Measurements from ENCODE around the gene INPP4B.

DNA sequence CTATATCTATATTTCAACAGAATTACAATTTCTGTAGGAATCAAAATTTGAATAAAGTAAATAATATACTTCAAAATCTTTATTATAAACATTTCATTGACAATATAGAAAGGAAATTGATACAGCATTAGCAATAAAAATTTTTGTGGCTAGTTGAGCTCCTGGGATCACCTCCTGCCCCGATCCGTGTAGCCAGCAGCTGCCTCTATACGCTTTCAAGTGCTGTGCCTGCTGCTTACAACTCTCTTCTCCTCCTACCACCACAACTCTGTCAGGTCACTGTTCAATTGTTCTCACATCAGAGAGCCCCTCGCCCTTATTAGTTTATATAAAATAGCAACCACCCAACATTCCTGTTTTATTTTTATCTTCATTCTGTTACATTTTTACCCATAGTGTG lies 27.6 kb downstream of the INPP4B start:
- TF ChIP-seq, protein P1, sequence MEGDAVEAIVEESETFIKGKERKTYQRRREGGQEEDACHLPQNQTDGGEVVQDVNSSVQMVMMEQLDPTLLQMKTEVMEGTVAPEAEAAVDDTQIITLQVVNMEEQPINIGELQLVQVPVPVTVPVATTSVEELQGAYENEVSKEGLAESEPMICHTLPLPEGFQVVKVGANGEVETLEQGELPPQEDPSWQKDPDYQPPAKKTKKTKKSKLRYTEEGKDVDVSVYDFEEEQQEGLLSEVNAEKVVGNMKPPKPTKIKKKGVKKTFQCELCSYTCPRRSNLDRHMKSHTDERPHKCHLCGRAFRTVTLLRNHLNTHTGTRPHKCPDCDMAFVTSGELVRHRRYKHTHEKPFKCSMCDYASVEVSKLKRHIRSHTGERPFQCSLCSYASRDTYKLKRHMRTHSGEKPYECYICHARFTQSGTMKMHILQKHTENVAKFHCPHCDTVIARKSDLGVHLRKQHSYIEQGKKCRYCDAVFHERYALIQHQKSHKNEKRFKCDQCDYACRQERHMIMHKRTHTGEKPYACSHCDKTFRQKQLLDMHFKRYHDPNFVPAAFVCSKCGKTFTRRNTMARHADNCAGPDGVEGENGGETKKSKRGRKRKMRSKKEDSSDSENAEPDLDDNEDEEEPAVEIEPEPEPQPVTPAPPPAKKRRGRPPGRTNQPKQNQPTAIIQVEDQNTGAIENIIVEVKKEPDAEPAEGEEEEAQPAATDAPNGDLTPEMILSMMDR (IDR thresholded peaks at IDR 0.05) = no peak
- TF ChIP-seq ZFX (IDR thresholded peaks at IDR 0.05; ENCODE audit: borderline replicate concordance) = no peak

Measured in 22Rv1 (cell line).